ENCODE data around the gene NEO1.

GRCh38 chr15:73058437-73058836 is 6.2 kb downstream of the NEO1 start:
- TF ChIP-seq CBX2 (IDR thresholded peaks at IDR 0.05; ENCODE audit: borderline replicate concordance, low read depth) (no peak), CHD2 (IDR thresholded peaks at IDR 0.05; ENCODE audit: low read length, partially characterized antibody) (no peak), CTCF (IDR thresholded peaks at IDR 0.05) (no peak), EP300 (IDR thresholded peaks at IDR 0.05) (no peak), JUNB (IDR thresholded peaks at IDR 0.05) (no peak), EHMT2 (IDR thresholded peaks at IDR 0.05; ENCODE audit: low read depth) (no peak), MYC (IDR thresholded peaks at IDR 0.05; ENCODE audit: borderline replicate concordance, low read length) (no peak), POLR2A (IDR thresholded peaks at IDR 0.05; ENCODE audit: low read length) (no peak), E2F6 (IDR thresholded peaks at IDR 0.05; ENCODE audit: borderline replicate concordance, low read depth) (no peak), RAD21 (conservative IDR thresholded peaks at IDR 0.05 in 1 of 2, IDR thresholded peaks at IDR 0.05 in 1 of 2) (no peak), FOSL2 (IDR thresholded peaks at IDR 0.05) (no peak), FOSL2 (CRISPR knock-in tag; IDR thresholded peaks at IDR 0.05) (no peak), HOXA7 (CRISPR knock-in tag; IDR thresholded peaks at IDR 0.05) (no peak)
- TF ChIP-seq, protein P1, sequence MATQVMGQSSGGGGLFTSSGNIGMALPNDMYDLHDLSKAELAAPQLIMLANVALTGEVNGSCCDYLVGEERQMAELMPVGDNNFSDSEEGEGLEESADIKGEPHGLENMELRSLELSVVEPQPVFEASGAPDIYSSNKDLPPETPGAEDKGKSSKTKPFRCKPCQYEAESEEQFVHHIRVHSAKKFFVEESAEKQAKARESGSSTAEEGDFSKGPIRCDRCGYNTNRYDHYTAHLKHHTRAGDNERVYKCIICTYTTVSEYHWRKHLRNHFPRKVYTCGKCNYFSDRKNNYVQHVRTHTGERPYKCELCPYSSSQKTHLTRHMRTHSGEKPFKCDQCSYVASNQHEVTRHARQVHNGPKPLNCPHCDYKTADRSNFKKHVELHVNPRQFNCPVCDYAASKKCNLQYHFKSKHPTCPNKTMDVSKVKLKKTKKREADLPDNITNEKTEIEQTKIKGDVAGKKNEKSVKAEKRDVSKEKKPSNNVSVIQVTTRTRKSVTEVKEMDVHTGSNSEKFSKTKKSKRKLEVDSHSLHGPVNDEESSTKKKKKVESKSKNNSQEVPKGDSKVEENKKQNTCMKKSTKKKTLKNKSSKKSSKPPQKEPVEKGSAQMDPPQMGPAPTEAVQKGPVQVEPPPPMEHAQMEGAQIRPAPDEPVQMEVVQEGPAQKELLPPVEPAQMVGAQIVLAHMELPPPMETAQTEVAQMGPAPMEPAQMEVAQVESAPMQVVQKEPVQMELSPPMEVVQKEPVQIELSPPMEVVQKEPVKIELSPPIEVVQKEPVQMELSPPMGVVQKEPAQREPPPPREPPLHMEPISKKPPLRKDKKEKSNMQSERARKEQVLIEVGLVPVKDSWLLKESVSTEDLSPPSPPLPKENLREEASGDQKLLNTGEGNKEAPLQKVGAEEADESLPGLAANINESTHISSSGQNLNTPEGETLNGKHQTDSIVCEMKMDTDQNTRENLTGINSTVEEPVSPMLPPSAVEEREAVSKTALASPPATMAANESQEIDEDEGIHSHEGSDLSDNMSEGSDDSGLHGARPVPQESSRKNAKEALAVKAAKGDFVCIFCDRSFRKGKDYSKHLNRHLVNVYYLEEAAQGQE (IDR thresholded peaks at IDR 0.05): no peak
- TF ChIP-seq, protein P2, sequence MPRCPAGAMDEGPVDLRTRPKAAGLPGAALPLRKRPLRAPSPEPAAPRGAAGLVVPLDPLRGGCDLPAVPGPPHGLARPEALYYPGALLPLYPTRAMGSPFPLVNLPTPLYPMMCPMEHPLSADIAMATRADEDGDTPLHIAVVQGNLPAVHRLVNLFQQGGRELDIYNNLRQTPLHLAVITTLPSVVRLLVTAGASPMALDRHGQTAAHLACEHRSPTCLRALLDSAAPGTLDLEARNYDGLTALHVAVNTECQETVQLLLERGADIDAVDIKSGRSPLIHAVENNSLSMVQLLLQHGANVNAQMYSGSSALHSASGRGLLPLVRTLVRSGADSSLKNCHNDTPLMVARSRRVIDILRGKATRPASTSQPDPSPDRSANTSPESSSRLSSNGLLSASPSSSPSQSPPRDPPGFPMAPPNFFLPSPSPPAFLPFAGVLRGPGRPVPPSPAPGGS (IDR thresholded peaks at IDR 0.05): no peak
